CD4-positive, alpha-beta T cell treated with Interferon alpha-2 for 1 hour (primary cell): ENCODE measurements around the gene COG7.

Source experiments
- DNase-seq, 2 donors: peaks; one replicate each; pipeline ENCODE4 v3.0.0-alpha.2; 2020 to 2022

The COG7 gene

DNA sequence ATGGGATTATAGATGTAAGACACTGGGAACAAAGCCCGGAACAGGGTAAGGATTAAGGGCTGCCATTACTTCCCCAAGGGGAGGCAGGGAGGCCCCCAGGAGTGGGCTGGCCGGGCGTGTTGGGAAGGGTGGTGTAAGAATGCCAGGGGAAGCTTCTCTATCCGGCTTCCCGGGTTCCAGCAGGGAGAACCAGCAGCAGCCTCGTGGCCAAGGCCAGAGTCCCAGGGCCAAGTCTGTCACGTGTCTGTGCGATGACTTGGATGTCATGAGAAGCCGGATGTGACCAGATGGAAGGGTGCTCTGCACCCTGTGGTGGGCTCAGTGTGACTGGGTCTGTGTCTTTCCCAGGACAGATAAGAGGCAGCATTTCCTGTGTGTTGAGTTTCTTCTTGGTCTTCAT lies 98.7 kb downstream of the COG7 start:
- DNase-seq: no peak

DNA sequence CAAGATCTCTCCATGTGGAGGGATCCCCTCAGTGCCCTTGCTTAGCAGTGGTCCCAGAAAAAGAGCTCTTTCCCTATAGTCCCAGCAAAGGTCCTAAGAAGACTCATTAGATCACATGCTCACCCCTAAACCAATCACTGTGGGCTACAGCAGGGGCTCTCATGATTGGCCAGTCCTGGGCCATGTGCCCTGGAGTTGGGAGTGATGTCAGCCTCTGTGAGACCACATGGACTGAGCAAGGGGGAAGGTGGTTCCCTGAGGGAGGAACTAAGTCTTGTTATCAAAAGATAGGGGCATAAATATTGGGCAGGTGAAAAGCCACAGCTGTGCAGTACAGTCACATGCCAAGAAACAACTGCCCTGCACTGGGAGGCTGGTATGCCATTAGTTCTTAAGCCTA lies 99.5 kb downstream of the COG7 start:
- DNase-seq: no peak

DNA sequence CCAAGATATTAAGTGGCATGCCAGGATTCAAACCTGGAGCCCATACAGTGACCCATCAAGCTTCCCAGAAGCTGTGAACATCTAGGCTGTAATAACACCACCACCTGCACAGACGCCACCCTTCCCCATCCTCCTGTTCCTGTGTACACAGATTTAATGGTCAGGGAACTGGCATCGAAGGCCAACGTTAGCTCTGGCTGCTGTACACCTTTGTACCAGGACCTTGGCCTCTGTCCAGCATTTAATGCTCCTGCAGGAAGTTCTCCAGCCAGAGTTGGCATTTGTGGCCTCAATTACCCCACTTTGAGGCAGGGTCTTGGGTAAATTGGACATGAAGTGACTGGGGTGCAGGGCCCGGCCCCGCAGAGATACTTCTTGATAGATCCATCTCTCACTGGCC lies 101.6 kb downstream of the COG7 start:
- DNase-seq: no peak

DNA sequence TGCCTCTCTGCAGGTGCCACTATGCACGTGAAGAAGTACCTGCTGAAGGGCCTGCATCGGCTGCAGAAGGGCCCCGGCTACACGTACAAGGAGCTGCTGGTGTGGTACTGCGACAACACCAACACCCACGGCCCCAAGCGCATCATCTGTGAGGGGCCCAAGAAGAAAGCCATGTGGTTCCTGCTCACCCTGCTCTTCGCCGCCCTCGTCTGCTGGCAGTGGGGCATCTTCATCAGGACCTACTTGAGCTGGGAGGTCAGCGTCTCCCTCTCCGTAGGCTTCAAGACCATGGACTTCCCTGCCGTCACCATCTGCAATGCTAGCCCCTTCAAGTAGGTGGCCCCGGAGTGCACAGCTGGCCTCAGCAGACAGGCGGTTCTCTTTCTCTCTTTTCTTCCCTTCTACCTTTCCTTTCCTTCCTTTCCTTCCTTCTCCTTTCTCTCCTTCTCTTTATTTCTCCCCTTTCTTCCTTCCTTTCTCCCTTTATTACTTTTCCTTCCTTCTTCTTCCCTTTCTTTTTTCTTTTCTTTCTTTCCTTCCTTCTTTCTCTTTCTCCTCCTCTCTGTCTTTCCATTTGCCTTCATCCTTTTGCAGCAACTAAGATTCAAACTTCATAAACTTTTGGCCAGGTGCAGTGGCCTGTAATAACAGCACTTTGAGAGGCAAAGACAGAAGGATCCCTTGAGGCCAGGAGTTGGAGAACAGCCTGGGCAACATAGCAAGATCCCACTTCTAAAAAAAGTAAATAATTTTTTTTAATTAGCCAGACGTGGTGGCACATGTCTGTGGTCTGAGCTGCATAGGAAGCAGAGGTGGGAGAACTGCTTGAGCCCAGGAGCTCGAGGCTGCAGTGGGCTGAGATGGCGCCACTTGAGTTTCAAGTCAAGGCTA lies 104.2 kb downstream of the COG7 start:
- DNase-seq: no peak

DNA sequence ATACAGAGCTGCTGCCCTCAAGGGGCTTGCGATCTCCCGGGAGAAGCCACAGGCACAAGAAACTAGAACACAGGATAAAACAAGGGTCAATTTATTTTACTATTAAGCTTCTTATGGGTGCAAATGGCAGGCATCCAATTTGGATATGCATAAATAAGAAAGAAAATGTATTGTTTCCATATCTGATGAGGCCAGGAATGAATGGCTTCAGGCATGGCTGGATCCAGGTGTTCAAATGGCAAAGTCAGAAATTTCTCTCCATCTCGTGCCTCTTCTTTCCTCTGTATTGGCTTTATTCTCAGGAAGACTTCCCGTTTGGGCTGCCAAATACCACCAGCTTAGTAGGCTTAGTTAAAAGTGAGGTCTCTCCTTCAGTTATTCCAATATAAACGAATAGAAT lies 107.8 kb downstream of the COG7 start:
- DNase-seq: no peak

DNA sequence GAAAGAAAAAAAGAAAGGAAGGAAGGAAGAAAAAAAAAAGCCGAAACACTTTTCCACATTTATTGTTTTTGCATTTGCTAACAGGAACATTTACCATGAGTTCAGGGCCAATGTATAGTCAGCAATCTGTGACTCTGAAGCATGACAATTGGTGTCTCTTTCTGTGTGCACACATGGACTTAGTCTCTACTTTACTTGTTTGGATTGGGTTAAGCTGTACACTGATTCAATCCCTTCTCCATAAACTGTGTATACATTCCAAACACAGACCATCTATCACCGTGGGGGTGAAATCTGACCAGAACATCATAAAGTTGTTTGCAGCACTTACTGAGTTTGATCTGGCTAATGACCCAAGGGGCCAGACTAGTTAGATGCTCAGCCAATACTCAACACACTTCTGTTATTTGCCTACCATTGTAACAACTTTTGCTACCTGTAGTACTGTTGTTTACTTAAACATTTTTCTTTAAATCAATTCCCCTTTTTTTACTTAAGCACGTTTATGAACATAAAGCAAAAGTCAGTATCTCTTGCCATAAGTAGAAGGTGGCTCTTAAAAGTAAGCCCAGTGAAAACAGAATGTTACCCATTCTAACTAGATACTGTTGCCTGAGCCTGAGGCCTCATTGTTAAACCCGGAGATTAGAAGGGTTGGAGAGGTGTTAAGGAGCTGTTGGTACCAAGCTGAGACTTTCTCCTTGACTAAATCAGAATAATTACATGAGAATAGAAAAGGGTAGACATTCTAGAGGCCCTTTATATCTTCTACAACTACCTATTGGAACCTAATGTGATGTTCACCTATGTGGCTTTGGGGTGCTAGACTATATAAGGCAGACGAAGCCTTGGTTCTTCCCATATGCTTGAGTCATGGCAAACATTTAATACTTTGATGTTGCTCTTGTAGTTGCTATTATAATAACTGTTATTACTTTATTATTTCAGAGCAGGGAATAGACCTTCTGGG lies 109.1 kb downstream of the COG7 start:
- no peak for DNase-seq

DNA sequence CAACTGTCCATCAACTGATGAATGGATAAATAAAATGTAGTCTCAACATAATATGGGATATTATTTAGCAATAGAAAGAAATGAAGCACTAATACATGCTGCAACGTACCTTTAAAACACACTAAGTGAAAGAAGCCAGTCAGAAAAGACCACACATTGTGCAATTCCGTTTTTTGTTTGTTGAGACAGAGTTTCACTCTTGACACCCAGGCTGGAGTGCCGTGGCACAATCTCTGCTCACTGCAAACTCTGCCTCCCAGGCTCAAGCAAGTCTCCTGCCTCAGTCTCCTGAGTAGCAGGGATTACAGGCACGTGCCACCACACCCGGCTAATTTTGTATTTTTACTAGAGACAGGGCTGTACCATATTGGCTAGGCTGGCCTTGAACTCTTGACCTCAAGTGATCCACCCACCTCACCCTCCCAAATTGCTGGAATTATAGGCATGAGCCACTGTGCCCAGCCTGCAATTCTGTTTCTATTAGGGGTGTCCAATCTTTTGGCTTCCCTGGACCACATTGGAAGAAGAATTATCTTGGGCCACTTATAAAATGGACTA lies 110.8 kb downstream of the COG7 start:
- no peak for DNase-seq

DNA sequence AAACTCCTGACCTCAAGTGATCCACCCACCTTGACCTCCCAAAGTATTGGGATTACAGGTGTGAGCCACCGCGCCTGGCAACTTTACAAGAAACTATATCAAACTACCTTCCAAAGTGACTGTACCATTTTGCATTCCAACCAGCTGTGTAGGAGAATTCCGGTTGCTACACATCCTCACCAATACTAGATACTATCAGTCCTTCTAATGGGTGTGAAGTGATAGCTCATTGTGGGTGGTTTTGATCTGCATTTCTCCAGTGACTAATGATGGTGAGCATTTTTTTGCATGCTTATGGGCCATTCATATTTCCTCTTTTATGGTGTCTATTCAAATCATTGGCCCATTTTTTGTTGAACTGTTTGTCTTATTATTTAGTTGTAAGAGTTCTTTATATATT lies 113.2 kb downstream of the COG7 start:
- DNase-seq: no peak
